ENCODE measurements around the gene SNRNP40. TPM values are rescaled to one million over a fixed set of nuclear protein-coding genes. Genes with fewer than 3 reads are reported as not detected.

Gene SNRNP40
- total and polyA plus RNA-seq, 2 donors (not counting 3 experiments of a cell fraction or from before 2014, with no cell fraction given) = 66.3 to 78.1 TPM

DNA sequence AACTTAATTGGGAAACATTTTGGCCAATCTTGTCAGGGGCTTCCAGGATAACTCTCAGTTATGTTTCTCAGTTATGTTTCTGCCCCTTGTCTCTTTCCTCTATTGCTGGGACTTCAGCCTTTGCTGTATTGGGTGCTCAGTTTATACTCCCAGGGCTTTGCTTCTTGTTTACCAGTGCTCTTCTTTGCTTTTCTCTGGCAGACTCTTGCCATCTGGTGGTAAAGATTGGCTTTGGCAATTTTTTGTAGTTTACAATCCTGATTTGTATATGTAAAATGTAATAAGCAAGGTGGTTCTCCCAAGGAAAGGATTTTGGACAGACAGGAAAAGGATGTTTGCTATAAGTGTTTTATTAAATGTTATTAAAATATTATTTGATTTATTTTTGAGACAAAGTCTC is 38.4 kb upstream of the SNRNP40 start:
- Histone ChIP-seq H4K20me1 (replicated peaks; ENCODE audit: control insufficient read depth, extremely low read depth, insufficient read depth, low read length) (no peaks in the 10 kb centered on the region), H3K9me1 (replicated peaks; ENCODE audit: control insufficient read depth, extremely low read depth, insufficient read depth, low read length) (no peaks in the 10 kb centered on the region), H3K9me3 (replicated peaks; ENCODE audit: control insufficient read depth, insufficient read depth, low read length) (no peaks in the 10 kb centered on the region), H3K27ac (ENCODE audit: insufficient read depth, low read depth, low read length) (no peak overlapping the region), H3K4me2 (ENCODE audit: insufficient read depth, low read length) (no peak overlapping the region), H2AFZ (ENCODE audit: low read depth, low read length) (no peak overlapping the region), H3K9ac (replicated peaks; ENCODE audit: extremely low read depth, insufficient read depth, low read length) (no peak overlapping the region), H3K79me2 (ENCODE audit: control insufficient read depth, insufficient read depth, low read length) (no peaks in the 10 kb centered on the region), H3K36me3 (ENCODE audit: control insufficient read depth in 2 of 2, extremely low read depth in 1 of 2, insufficient read depth in 2 of 2, low read length in 2 of 2) (peaks cover 0 to 5% of the 10 kb centered on the region in 2 experiments), H3K27me3 (ENCODE audit: control insufficient read depth in 2 of 2, insufficient read depth in 2 of 2, low read length in 2 of 2) (no peaks in the 10 kb centered on the region), H3K4me1 (ENCODE audit: control insufficient read depth, extremely low read depth, insufficient read depth, low read length) (no peaks in the 10 kb centered on the region), H3K4me3 (replicated peaks in 1 of 3; ENCODE audit: insufficient read depth in 1 of 3, low read depth in 1 of 3, low read length in 3 of 3) (no peak overlapping the region)
- dilution Hi-C loops (cut with MboI; ENCODE audit: extremely low pct_ligation_motif_present, low sequenced_read_pairs) (no loop called here), intact Hi-C loops (cut with micrococcal nuclease) (loop anchor here (1.0 kb wide), 1 partner anchor 151 kb away; no protein-coding TSS in a partner anchor)
- POLR2A ChIA-PET = no interaction called here
- FAIRE-seq (no peak), DNase-seq (ENCODE audit: low read depth, low spot score) (peak; percentile 67)
- TF ChIP-seq, protein P1, sequence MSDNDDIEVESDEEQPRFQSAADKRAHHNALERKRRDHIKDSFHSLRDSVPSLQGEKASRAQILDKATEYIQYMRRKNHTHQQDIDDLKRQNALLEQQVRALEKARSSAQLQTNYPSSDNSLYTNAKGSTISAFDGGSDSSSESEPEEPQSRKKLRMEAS (IDR thresholded peaks at IDR 0.05; ENCODE audit: insufficient read depth, insufficient read length) = no peak
- TF ChIP-seq, protein P2, sequence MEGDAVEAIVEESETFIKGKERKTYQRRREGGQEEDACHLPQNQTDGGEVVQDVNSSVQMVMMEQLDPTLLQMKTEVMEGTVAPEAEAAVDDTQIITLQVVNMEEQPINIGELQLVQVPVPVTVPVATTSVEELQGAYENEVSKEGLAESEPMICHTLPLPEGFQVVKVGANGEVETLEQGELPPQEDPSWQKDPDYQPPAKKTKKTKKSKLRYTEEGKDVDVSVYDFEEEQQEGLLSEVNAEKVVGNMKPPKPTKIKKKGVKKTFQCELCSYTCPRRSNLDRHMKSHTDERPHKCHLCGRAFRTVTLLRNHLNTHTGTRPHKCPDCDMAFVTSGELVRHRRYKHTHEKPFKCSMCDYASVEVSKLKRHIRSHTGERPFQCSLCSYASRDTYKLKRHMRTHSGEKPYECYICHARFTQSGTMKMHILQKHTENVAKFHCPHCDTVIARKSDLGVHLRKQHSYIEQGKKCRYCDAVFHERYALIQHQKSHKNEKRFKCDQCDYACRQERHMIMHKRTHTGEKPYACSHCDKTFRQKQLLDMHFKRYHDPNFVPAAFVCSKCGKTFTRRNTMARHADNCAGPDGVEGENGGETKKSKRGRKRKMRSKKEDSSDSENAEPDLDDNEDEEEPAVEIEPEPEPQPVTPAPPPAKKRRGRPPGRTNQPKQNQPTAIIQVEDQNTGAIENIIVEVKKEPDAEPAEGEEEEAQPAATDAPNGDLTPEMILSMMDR (IDR thresholded peaks at IDR 0.05; ENCODE audit: extremely low read depth in 1 of 2, insufficient read depth in 1 of 2, low read depth in 1 of 2, low read length in 2 of 2) = peak; percentile 20 to 33
- CTCF ChIA-PET = interaction anchor here (1.0 to 2.5 kb wide), 3 partner anchors 38 to 151 kb away, joined by 3 to 23 read pairs (median 4); partner anchors contain the start of genes SNRNP40 and ZCCHC17
- BruUV-seq (replicated peaks) = no TSS peak

DNA sequence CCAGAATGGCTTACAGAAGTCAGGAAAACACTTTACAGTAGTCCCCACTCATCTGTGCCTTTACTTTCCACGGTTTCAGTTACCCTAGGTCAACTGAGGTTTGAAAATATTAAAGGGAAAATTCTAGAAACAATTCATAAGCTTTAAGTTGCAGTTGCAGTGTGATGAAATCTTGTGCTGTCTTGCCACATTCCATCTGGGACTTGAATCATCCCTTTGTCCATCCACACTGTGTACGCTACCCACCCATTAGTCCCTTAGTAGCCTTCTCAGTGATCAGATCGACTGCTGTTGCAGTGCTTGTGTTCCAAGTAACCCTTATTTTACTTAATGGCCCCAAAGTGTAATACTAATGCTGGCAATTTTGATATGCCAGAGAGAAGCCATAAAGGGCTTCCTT is 30.8 kb upstream of the SNRNP40 start:
- CTCF ChIA-PET = interaction anchor here (0.6 to 1.4 kb wide), 2 partner anchors 9 to 142 kb away, joined by 3 read pairs; no protein-coding TSS in a partner anchor
- dilution Hi-C loops (cut with MboI; ENCODE audit: extremely low pct_ligation_motif_present, low sequenced_read_pairs) = no loop called here

More for the DNA sequence above, 30.8 kb upstream of the SNRNP40 start:
- Histone ChIP-seq H3K9me3 (replicated peaks; ENCODE audit: control insufficient read depth, insufficient read depth, low read length) (no peaks in the 10 kb centered on the region), H3K9me1 (replicated peaks; ENCODE audit: control insufficient read depth, extremely low read depth, insufficient read depth, low read length) (no peaks in the 10 kb centered on the region), H3K36me3 (ENCODE audit: control insufficient read depth in 2 of 2, extremely low read depth in 1 of 2, insufficient read depth in 2 of 2, low read length in 2 of 2) (peaks cover 0 to 5% of the 10 kb centered on the region in 2 experiments), H3K79me2 (ENCODE audit: control insufficient read depth, insufficient read depth, low read length) (no peaks in the 10 kb centered on the region), H4K20me1 (replicated peaks; ENCODE audit: control insufficient read depth, extremely low read depth, insufficient read depth, low read length) (no peaks in the 10 kb centered on the region), H3K4me3 (replicated peaks in 1 of 3; ENCODE audit: insufficient read depth in 1 of 3, low read depth in 1 of 3, low read length in 3 of 3) (no peak overlapping the region), H3K9ac (replicated peaks; ENCODE audit: extremely low read depth, insufficient read depth, low read length) (no peak overlapping the region), H3K4me1 (ENCODE audit: control insufficient read depth, extremely low read depth, insufficient read depth, low read length) (no peaks in the 10 kb centered on the region), H2AFZ (ENCODE audit: low read depth, low read length) (no peak overlapping the region), H3K27ac (ENCODE audit: insufficient read depth, low read depth, low read length) (no peak overlapping the region), H3K4me2 (ENCODE audit: insufficient read depth, low read length) (no peak overlapping the region), H3K27me3 (ENCODE audit: control insufficient read depth in 2 of 2, insufficient read depth in 2 of 2, low read length in 2 of 2) (no peaks in the 10 kb centered on the region)
- intact Hi-C loops (cut with micrococcal nuclease) = no loop called here
- FAIRE-seq = no peak
- TF ChIP-seq, protein P1 (IDR thresholded peaks at IDR 0.05; ENCODE audit: insufficient read depth, insufficient read length) = no peak
- TF ChIP-seq MYC (IDR thresholded peaks at IDR 0.05; ENCODE audit: low read depth, low read length) (no peak), GATA2 (IDR thresholded peaks at IDR 0.05; ENCODE audit: insufficient read depth, insufficient read length, low read depth, low read length) (no peak), EZH2 (IDR thresholded peaks at IDR 0.05; ENCODE audit: borderline replicate concordance, low read depth, low read length, severe bottlenecking) (no peak), POLR2AphosphoS5 (IDR thresholded peaks at IDR 0.05; ENCODE audit: insufficient read depth, low read depth, low read length) (no peak), POLR2A (IDR thresholded peaks at IDR 0.05; ENCODE audit: low read depth, low read length) (no peak), JUN (IDR thresholded peaks at IDR 0.05; ENCODE audit: borderline replicate concordance, insufficient read depth, insufficient read length, low read depth) (no peak), FOS (IDR thresholded peaks at IDR 0.05; ENCODE audit: borderline replicate concordance, insufficient read depth, low read length) (no peak)
- TF ChIP-seq, protein P2 (IDR thresholded peaks at IDR 0.05; ENCODE audit: extremely low read depth in 1 of 2, insufficient read depth in 1 of 2, low read depth in 1 of 2, low read length in 2 of 2) = no peak
- no TSS peak for BruUV-seq (replicated peaks)
- DNase-seq (ENCODE audit: low read depth, low spot score) = no peak
- POLR2A ChIA-PET = no interaction called here
